Esophagus muscularis mucosa (tissue), 4 donors: Measurements from ENCODE around the gene AAK1. TPM values are rescaled to one million over a fixed set of nuclear protein-coding genes. Genes with fewer than 3 reads are reported as not detected.

Source experiments
- DNase-seq: peaks from one replicate; pipeline ENCODE4 v3.0.0-alpha.2; 2017; ENCODE audit errors: extremely low spot score
- H3K27ac ChIP-seq, 4 donors: fragments of 200-600 bp; sonication (generic); replicated peaks in 1 of 4; 1 replicate in 3 of 4; 2 replicates in 1 of 4; pipeline ENCODE4 v1.5.1; 2016 to 2019; ENCODE audit warnings: mild to moderate bottlenecking in 1 of 4
- H3K27me3 ChIP-seq, 4 donors: fragments of 200-600 bp; sonication (generic); one replicate each; pipeline versions ENCODE4 v1.5.1 to v1.6.0; 2016 to 2019
- H3K36me3 ChIP-seq, 4 donors: fragments of 200-600 bp; sonication (generic); one replicate each; pipeline ENCODE4 v1.5.1; 2016 to 2019
- H3K4me1 ChIP-seq, 4 donors: fragments of 200-600 bp; sonication (generic); one replicate each; pipeline ENCODE4 v1.5.1; 2016 to 2019
- H3K4me3 ChIP-seq, 4 donors: fragments of 200-600 bp; sonication (generic); 1 replicate in 2 of 4; 2 replicates in 2 of 4; pipeline ENCODE4 v1.5.1; 2016 to 2019; ENCODE audit warnings: mild to moderate bottlenecking in 4 of 4, moderate library complexity in 1 of 4
- H3K9me3 ChIP-seq, 4 donors: fragments of 200-600 bp; sonication (generic); 1 replicate in 3 of 4; 2 replicates in 1 of 4; pipeline ENCODE4 v1.5.1; 2016 to 2019
- CTCF ChIP-seq, 3 experiments: fragments of 200-600 bp in 2 of 3; fragments of 450-650 bp in 1 of 3; sonication (generic) in 2 of 3; IDR thresholded peaks; one replicate each; pipeline ENCODE4 v1.5.1; 2017 to 2019; ENCODE audit warnings: antibody characterized with exemption in 3 of 3, mild to moderate bottlenecking in 2 of 3, moderate library complexity in 1 of 3
- EP300 ChIP-seq: sonication (generic); formaldehyde crosslinking; IDR thresholded peaks from one replicate; pipeline ENCODE4 v1.6.1; 2017; ENCODE audit warnings: antibody characterized with exemption
- POLR2A ChIP-seq: fragments of 450-650 bp; IDR thresholded peaks from one replicate; pipeline ENCODE4 v1.6.1; 2017; ENCODE audit warnings: antibody characterized with exemption, moderate library complexity, mild to moderate bottlenecking, low read depth
- POLR2AphosphoS5 ChIP-seq, 2 donors: sonication (generic); formaldehyde crosslinking; IDR thresholded peaks; one replicate each; pipeline ENCODE4 v1.6.1; 2017; ENCODE audit warnings: antibody characterized with exemption in 2 of 2
- WGBS: methylation state at CpG from one replicate; pipeline ENCODE4 v1.1.5; 2018; 5-methylcytosine and 5-hydroxymethylcytosine counted together
- intact Hi-C: fragments of 100-400 bp; cut with DNase I; formaldehyde crosslinking; loops from one replicate; pipeline ENCODE4 v1.15.1; 2023
- total RNA-seq, 4 donors: library from RNA; depleted of rRNA; stranded (reverse); fragments of >200 nt; gene quantifications; one replicate each; pipeline versions ENCODE4 v1.1.0 to v1.2.1, GENCODE V29; 2016

The AAK1 gene
- total RNA-seq, 4 donors from 2014 or later = 27.8 to 53.2 (median 41.9) TPM

DNA sequence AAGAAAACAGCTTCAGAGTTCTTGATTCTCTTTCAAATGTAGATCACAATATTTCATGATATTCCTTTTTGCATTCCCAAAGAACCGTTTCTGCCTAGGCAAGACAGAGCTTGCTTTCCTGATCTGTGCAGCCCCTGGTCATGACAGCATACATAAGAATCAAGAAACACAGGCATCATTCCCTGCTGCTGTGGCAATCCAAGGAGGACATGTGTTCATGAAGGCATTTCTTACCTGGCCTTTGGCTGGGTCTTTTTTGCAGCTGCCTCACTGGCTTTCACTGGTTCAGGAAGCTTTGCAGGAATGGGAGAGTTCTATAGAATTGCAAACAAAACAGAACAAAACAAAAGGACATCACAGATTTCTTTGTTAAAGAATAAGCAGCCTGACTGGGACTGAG is 118.7 kb downstream of the AAK1 start:
- H3K4me1 ChIP-seq = peaks cover 0 to 8% (median 0%) of the 10 kb centered on the region in 4 donors
- peaks cover 41 to 95% (median 76%) of the 10 kb centered on the region in 4 donors for H3K36me3 ChIP-seq
- no peak overlapping the region for H3K4me3 ChIP-seq
- DNase-seq = no peak
- intact Hi-C loops = no loop called here
- no peak for TF ChIP-seq EP300
- TF ChIP-seq CTCF (IDR thresholded peaks at IDR 0.05) = no peak
- no peak for TF ChIP-seq POLR2A
- no peak for TF ChIP-seq POLR2AphosphoS5 (IDR thresholded peaks at IDR 0.05)
- H3K27me3 ChIP-seq = no peaks in the 10 kb centered on the region
- H3K27ac ChIP-seq = no peak overlapping the region
- 100% methylated on average over 1 of the region's 1 CpG for WGBS
- H3K9me3 ChIP-seq = no peaks in the 10 kb centered on the region

GRCh38 chr2:69521747-69522146 is 121.8 kb downstream of the AAK1 start:
- TF ChIP-seq CTCF (IDR thresholded peaks at IDR 0.05) (no peak), POLR2AphosphoS5 (IDR thresholded peaks at IDR 0.05) (no peak), POLR2A (no peak), EP300 (no peak)
- peaks cover 46 to 100% (median 95%) of the 10 kb centered on the region in 4 donors for H3K36me3 ChIP-seq
- H3K27ac ChIP-seq = no peak overlapping the region
- H3K9me3 ChIP-seq = no peaks in the 10 kb centered on the region
- no peak for DNase-seq
- H3K4me1 ChIP-seq = no peaks in the 10 kb centered on the region
- no peak overlapping the region for H3K4me3 ChIP-seq
- H3K27me3 ChIP-seq = no peaks in the 10 kb centered on the region
- intact Hi-C loops = no loop called here
- WGBS = 75% methylated on average over 2 of the region's 2 CpGs

- TF ChIP-seq EP300 = no peak
- TF ChIP-seq CTCF (IDR thresholded peaks at IDR 0.05) = no peak
- no peak for TF ChIP-seq POLR2AphosphoS5 (IDR thresholded peaks at IDR 0.05)
- TF ChIP-seq POLR2A = no peak
- Histone ChIP-seq H3K4me1 (peaks cover 0 to 3% (median 0%) of the 10 kb centered on the region in 4 donors), H3K27me3 (no peaks in the 10 kb centered on the region), H3K9me3 (no peaks in the 10 kb centered on the region), H3K36me3 (peaks cover 29 to 95% (median 81%) of the 10 kb centered on the region in 4 donors), H3K27ac (no peak overlapping the region), H3K4me3 (no peak overlapping the region)
- intact Hi-C loops = no loop called here
- WGBS = 85% methylated on average over 4 of the region's 6 CpGs
- DNase-seq = no peak
Measured at GRCh38 chr2:69518841-69519240, 124.7 kb downstream of the AAK1 start.

- TF ChIP-seq CTCF (IDR thresholded peaks at IDR 0.05) (no peak), POLR2A (no peak), POLR2AphosphoS5 (IDR thresholded peaks at IDR 0.05) (no peak), EP300 (no peak)
Measured at GRCh38 chr2:69517410-69517809, 126.1 kb downstream of the AAK1 start.

GRCh38 chr2:69514819-69515218 is 128.7 kb downstream of the AAK1 start:
- Histone ChIP-seq H3K4me3 (no peak overlapping the region), H3K9me3 (no peaks in the 10 kb centered on the region), H3K27me3 (no peaks in the 10 kb centered on the region), H3K4me1 (peaks cover 0 to 8% (median 0%) of the 10 kb centered on the region in 4 donors), H3K27ac (no peak overlapping the region), H3K36me3 (peaks cover 27 to 93% (median 82%) of the 10 kb centered on the region in 4 donors)
- intact Hi-C loops = no loop called here
- DNase-seq = no peak
- TF ChIP-seq CTCF (IDR thresholded peaks at IDR 0.05) = no peak
- no peak for TF ChIP-seq POLR2AphosphoS5 (IDR thresholded peaks at IDR 0.05)
- no peak for TF ChIP-seq POLR2A
- no peak for TF ChIP-seq EP300
- 75% methylated on average over 1 of the region's 1 CpG for WGBS

More at GRCh38 chr2:69517410-69517809, 126.1 kb downstream of the AAK1 start:
- 80% methylated on average over 7 of the region's 7 CpGs for WGBS
- Histone ChIP-seq H3K27ac (no peak overlapping the region), H3K9me3 (no peaks in the 10 kb centered on the region), H3K27me3 (no peaks in the 10 kb centered on the region), H3K4me3 (no peak overlapping the region), H3K4me1 (peaks cover 0 to 7% (median 0%) of the 10 kb centered on the region in 4 donors), H3K36me3 (peaks cover 31 to 95% (median 83%) of the 10 kb centered on the region in 4 donors)
- intact Hi-C loops = no loop called here
- no peak for DNase-seq
